Body of pancreas (tissue), 4 donors: ENCODE measurements around the gene ARHGAP15. TPM values are rescaled to one million over a fixed set of nuclear protein-coding genes. Genes with fewer than 3 reads are reported as not detected.
"Not testable (repeated sequence)": the region's sequence is repeated elsewhere in the genome, so short reads cannot be mapped to it uniquely, and the experiment has no call there.

Source experiments
- ATAC-seq: fragments of 150-250 bp; one replicate; pipeline ENCODE4 v1.9.1; 2016
- DNase-seq, 4 donors: peaks; one replicate each; pipeline ENCODE4 v3.0.0-alpha.2; 2019
- H3K27ac ChIP-seq, 4 donors: fragments of 200-600 bp; sonication (generic); 1 replicate in 3 of 4; 2 replicates in 1 of 4; pipeline versions ENCODE4 v1.5.1 to v1.6.1; 2016 to 2019; ENCODE audit warnings: mild to moderate bottlenecking in 1 of 4, mixed read lengths in 1 of 4, moderate library complexity in 1 of 4
- H3K27me3 ChIP-seq, 2 donors: fragments of 200-600 bp; sonication (generic); one replicate each; pipeline ENCODE4 v1.6.0; 2016; ENCODE audit warnings: mild to moderate bottlenecking in 1 of 2
- H3K36me3 ChIP-seq, 2 donors: fragments of 200-600 bp; sonication (generic); replicated peaks in 1 of 2; 2 replicates each; pipeline ENCODE4 v1.5.1; 2016; ENCODE audit warnings: low read depth in 2 of 2; ENCODE audit not compliant: insufficient read depth in 1 of 2
- H3K4me1 ChIP-seq: fragments of 200-600 bp; sonication (generic); one replicate; pipeline ENCODE4 v1.6.0; 2016
- H3K4me3 ChIP-seq, 2 donors: fragments of 200-600 bp; sonication (generic); 1 replicate in 1 of 2; 2 replicates in 1 of 2; pipeline ENCODE4 v1.5.1; 2016 to 2019
- H3K9me3 ChIP-seq, 3 donors: fragments of 200-600 bp; sonication (generic); 1 replicate in 2 of 3; 2 replicates in 1 of 3; pipeline ENCODE4 v1.5.1; 2016
- POLR2A ChIP-seq, 3 donors: fragments of 450-650 bp; IDR thresholded peaks; one replicate each; pipeline ENCODE4 v1.6.1; 2016; ENCODE audit warnings: antibody characterized with exemption in 3 of 3, mild to moderate bottlenecking in 2 of 3
- WGBS, 2 donors: methylation state at CpG; one replicate each; pipeline ENCODE4 v1.1.5; 2017; 5-methylcytosine and 5-hydroxymethylcytosine counted together
- intact Hi-C: fragments of 100-400 bp; cut with DNase I; formaldehyde crosslinking; loops from one replicate; pipeline ENCODE4 v1.15.1; 2023
- total RNA-seq, 2 donors: library from RNA; depleted of rRNA; stranded (reverse); fragments of >200 nt; gene quantifications; one replicate each; pipeline ENCODE4 v1.1.0, GENCODE V29; 2016
- TF ChIP-seq, protein P1 (sequence below), 7 experiments: fragments of 450-650 bp in 4 of 7; fragments of 200-600 bp in 3 of 7; sonication (generic) in 3 of 7; IDR thresholded peaks; one replicate each; pipeline ENCODE4 v1.5.1; 2016 to 2019; ENCODE audit warnings: antibody characterized with exemption in 7 of 7

The ARHGAP15 gene
- total RNA-seq, 2 donors from 2014 or later: 1.3 TPM; not detected in 1

DNA sequence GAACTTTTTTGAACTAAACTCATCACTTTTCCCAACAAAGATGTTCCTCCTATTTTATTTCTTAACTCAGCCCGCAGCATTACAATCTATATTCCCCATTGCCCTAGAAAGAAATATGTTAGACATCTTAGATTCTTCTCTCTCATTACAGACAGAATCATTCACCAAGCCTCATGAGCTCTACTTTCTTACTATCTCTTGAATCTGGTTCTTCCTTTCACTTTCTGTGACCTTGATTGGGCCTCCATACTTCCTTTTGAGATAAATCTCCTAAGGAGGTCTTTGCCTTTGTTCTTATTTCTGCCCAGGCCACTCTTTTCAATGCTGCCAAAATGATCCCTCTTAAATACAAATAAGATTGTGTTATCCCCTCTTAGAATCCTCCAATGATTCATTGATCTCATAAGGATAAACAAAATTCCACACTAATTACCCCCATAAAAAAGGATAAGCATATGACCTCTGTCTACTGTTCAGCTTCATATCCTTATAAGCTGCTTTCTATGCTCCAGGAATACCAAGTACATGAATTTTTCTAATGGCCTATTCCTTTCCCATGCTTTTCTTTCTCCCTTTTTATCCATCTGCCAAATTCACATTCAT, 400.0 kb downstream of the ARHGAP15 start:
- intact Hi-C loops: no loop called here

DNA sequence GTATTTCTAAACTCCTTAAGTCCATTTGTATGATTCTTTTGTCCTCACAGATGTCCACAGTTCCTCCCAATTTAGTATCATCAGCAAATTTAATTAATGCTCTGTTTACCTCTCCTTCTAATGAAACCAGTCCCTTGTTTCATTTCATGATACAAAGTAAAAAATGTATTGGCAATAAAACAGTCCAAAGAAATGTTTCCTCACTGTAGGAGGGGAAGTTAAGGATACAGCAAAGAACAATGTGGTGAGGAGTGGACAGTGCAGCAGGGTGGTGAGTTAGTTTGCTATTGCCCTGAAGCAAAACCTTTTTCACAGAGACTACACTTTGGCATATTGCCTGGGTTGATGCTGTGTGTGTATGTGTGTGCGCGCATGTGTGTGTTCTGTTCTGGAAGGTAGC, 401.5 kb downstream of the ARHGAP15 start:
- intact Hi-C loops: no loop called here
- Histone ChIP-seq H3K27ac (no peak overlapping the region), H3K27me3 (no peaks in the 10 kb centered on the region), H3K4me3 (no peak overlapping the region), H3K9me3 (no peaks in the 10 kb centered on the region), H3K4me1 (no peaks in the 10 kb centered on the region), H3K36me3 (no peaks in the 10 kb centered on the region)
- no peak for DNase-seq
- 56 to 73% methylated on average over 2 of the region's 2 CpGs for WGBS, 2 donors
- ATAC-seq: no peak
- no peak for TF ChIP-seq POLR2A (IDR thresholded peaks at IDR 0.05)
- TF ChIP-seq, protein P1, sequence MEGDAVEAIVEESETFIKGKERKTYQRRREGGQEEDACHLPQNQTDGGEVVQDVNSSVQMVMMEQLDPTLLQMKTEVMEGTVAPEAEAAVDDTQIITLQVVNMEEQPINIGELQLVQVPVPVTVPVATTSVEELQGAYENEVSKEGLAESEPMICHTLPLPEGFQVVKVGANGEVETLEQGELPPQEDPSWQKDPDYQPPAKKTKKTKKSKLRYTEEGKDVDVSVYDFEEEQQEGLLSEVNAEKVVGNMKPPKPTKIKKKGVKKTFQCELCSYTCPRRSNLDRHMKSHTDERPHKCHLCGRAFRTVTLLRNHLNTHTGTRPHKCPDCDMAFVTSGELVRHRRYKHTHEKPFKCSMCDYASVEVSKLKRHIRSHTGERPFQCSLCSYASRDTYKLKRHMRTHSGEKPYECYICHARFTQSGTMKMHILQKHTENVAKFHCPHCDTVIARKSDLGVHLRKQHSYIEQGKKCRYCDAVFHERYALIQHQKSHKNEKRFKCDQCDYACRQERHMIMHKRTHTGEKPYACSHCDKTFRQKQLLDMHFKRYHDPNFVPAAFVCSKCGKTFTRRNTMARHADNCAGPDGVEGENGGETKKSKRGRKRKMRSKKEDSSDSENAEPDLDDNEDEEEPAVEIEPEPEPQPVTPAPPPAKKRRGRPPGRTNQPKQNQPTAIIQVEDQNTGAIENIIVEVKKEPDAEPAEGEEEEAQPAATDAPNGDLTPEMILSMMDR (IDR thresholded peaks at IDR 0.05): no peak

More for the DNA sequence above, 400.0 kb downstream of the ARHGAP15 start:
- Histone ChIP-seq H3K27ac (no peak overlapping the region), H3K36me3 (no peaks in the 10 kb centered on the region), H3K9me3 (no peaks in the 10 kb centered on the region), H3K4me3 (no peak overlapping the region), H3K4me1 (peaks cover under 1% of the 10 kb centered on the region), H3K27me3 (no peaks in the 10 kb centered on the region)
- 92 to 98% methylated on average over 1 of the region's 1 CpG for WGBS, 2 donors
- TF ChIP-seq, protein P1 (IDR thresholded peaks at IDR 0.05): no peak
- TF ChIP-seq POLR2A (IDR thresholded peaks at IDR 0.05): no peak
- ATAC-seq: no peak
- no peak for DNase-seq

DNA sequence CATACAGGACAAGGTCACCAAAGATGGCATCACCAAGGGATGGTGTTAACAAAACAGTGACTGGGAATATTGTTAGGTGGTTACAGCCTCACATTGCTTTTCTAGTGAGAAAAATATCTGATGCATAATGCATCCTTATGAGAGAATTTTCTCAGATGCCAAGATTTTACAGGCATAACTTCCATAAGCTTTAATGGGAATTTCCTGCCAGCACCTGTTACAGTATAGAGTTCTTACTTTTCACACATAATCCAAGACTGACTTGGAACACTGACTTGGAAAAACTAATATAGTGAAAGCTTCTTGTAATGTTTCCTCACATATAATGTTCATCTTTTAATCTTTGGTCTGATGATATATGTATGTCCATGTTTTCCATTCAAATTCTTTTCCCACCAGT, 402.8 kb downstream of the ARHGAP15 start:
- H3K36me3 ChIP-seq: no peaks in the 10 kb centered on the region
- no peak overlapping the region for H3K27ac ChIP-seq
- DNase-seq (no peak), ATAC-seq (no peak)
- H3K27me3 ChIP-seq: no peaks in the 10 kb centered on the region
- H3K9me3 ChIP-seq: no peaks in the 10 kb centered on the region
- TF ChIP-seq POLR2A (IDR thresholded peaks at IDR 0.05): no peak
- TF ChIP-seq, protein P1 (IDR thresholded peaks at IDR 0.05): no peak
- H3K4me1 ChIP-seq: no peaks in the 10 kb centered on the region
- no peak overlapping the region for H3K4me3 ChIP-seq
- intact Hi-C loops: no loop called here

DNA sequence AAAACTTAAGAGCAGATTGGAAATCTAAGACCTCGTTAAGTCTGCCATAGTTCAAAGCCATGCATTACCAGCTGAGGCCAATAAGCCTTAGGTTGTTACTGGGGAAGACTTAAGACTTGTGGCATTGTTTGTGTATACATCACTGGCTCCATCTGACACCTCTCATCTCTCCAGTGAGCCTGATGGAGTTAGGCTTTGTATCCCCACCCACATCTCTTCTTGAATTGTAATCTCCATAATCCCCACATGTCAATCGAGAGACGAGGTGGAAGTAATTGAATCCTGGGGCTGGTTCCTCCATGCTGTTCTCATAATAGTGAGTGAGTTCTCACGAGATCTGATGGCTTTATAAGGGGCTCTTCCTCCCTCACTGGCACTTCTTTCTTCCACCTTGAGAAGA, 404.6 kb downstream of the ARHGAP15 start:
- DNase-seq: no peak
- TF ChIP-seq, protein P1 (IDR thresholded peaks at IDR 0.05): no peak
- no peak for TF ChIP-seq POLR2A (IDR thresholded peaks at IDR 0.05)
- no peak overlapping the region for H3K4me3 ChIP-seq
- ATAC-seq: no peak
- H3K27ac ChIP-seq: no peak overlapping the region
- WGBS, 2 donors: 66 to 68% methylated on average over 4 of the region's 4 CpGs
- no peaks in the 10 kb centered on the region for H3K9me3 ChIP-seq
- H3K36me3 ChIP-seq: no peaks in the 10 kb centered on the region
- intact Hi-C loops: no loop called here
- no peaks in the 10 kb centered on the region for H3K27me3 ChIP-seq
- H3K4me1 ChIP-seq: no peaks in the 10 kb centered on the region

DNA sequence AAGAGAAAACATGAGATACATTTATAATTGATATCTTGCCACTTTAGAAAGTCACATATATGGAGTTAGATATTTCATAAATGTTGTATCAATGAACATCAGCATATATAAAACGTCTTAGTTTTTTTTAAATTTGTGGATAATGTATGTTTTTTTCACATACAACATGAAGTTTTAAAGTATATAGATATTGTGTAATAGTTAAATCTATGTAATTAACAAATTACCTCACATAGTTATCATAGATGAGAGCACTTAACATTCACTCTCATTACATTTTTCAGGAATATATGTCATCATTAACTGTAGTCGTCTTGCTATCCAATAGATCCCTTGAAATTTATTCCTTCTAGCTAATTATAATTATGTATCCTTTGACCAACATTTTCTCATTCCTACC, 406.6 kb downstream of the ARHGAP15 start:
- H3K36me3 ChIP-seq: no peaks in the 10 kb centered on the region
- H3K27ac ChIP-seq: no peak overlapping the region
- TF ChIP-seq, protein P1 (IDR thresholded peaks at IDR 0.05): no peak
- intact Hi-C loops: no loop called here
- ATAC-seq (no peak), DNase-seq (no peak)
- no peaks in the 10 kb centered on the region for H3K27me3 ChIP-seq
- WGBS, 2 donors: 50 to 56% methylated on average over 2 of the region's 2 CpGs
- no peak overlapping the region for H3K4me3 ChIP-seq
- no peaks in the 10 kb centered on the region for H3K4me1 ChIP-seq
- no peaks in the 10 kb centered on the region for H3K9me3 ChIP-seq

DNA sequence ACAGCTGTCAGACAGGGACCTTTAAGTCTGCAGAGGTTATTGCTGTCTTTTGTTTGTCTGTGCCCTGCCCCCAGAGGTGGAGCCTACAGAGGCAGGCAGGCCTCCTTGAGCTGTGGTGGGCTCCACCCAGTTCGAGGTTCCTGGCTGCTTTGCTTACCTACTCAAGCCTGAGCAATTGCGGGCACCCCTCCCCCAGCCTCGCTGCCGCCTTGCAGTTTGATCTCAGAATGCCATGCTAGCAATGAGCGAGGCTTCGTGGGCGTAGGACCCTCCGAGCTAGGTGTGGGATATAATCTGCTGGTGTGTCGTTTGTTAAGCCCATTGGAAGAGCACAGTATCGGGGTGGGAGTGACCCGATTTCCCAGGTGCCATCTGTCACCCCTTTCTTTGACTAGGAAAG, 412.7 kb downstream of the ARHGAP15 start:
- WGBS, 2 donors: 89 to 92% methylated on average over 11 of the region's 11 CpGs
- DNase-seq: not testable (repeated sequence)

More for the DNA sequence above, 412.7 kb downstream of the ARHGAP15 start:
- H3K27ac ChIP-seq, intact Hi-C loops, ATAC-seq, H3K9me3 ChIP-seq, H3K4me3 ChIP-seq, H3K4me1 ChIP-seq, H3K27me3 ChIP-seq, H3K36me3 ChIP-seq: not testable (repeated sequence)
